Neuron (in vitro differentiated cells): ENCODE measurements around the gene EML4.

ENCODE experiments used
- H2AFZ ChIP-seq: one replicate; pipeline ENCODE4 v1.6.1; 2013; ENCODE audit warnings: low read depth, mild to moderate bottlenecking, inconsistent platforms, low read length, moderate library complexity
- H3K27me3 ChIP-seq: one replicate; pipeline ENCODE4 v1.6.1; 2013; ENCODE audit warnings: low read length; ENCODE audit not compliant: insufficient read depth
- H3K36me3 ChIP-seq: one replicate; pipeline ENCODE4 v1.6.1; 2013; ENCODE audit warnings: low read length; ENCODE audit not compliant: insufficient read depth
- H3K4me1 ChIP-seq: one replicate; pipeline ENCODE4 v1.6.1; 2013; ENCODE audit warnings: low read length; ENCODE audit not compliant: insufficient read depth
- H3K4me3 ChIP-seq: 2 replicates; pipeline ENCODE4 v1.5.1; 2013; ENCODE audit warnings: mild to moderate bottlenecking, low read length, moderate library complexity
- H3K9me3 ChIP-seq: one replicate; pipeline ENCODE4 v1.6.1; 2013; ENCODE audit warnings: low read length

EML4 gene

DNA sequence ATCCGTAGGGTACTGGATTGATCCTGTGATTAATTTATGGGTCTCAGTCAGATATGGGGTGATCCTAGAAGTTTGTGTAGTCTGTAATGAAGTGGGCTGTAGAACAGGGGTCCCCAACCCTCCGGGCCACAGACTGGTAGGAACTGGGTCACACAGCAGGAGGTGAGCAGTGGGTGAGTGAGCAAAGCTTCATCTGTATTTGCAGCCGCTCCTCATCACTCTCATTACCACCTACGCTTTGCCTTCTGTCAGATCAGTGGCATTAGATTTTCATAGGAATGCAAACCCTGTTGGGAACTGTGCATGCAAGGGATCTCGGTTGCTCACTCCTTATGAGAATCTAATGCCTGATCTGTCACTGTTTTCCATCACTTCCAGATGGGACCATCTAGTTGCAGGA is 48.8 kb downstream of the EML4 start:
- H3K4me1 ChIP-seq = no peaks in the 10 kb centered on the region

DNA sequence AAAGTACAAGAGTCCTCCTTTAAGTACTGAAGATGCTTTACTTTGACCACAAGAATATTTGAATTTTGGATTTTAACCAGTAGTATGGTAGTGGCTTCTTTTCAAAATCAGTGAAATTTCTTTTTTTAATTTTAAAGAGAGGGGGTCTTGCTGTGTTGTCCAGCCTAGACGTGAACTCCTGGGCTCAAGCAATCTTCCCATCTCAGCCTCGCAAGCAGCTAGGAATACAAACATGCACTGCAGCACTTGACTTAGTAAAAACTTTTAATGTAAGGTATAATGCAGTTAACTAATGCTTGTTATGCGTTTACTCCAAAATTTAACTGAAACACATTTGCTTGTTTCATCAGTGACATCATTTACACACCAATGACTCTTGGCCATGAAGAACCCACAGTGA is 49.6 kb downstream of the EML4 start:
- H3K36me3 ChIP-seq = peaks cover 2% of the 10 kb centered on the region
- no peak overlapping the region for H3K4me3 ChIP-seq
- H2AFZ ChIP-seq = no peak overlapping the region
- H3K9me3 ChIP-seq = peaks cover 2% of the 10 kb centered on the region
- H3K27me3 ChIP-seq = no peaks in the 10 kb centered on the region
- no peaks in the 10 kb centered on the region for H3K4me1 ChIP-seq

More for the DNA sequence above, 48.8 kb downstream of the EML4 start:
- Histone ChIP-seq H3K4me3 (no peak overlapping the region), H2AFZ (no peak overlapping the region), H3K36me3 (peaks cover 2% of the 10 kb centered on the region), H3K9me3 (peaks cover 2% of the 10 kb centered on the region), H3K27me3 (no peaks in the 10 kb centered on the region)

DNA sequence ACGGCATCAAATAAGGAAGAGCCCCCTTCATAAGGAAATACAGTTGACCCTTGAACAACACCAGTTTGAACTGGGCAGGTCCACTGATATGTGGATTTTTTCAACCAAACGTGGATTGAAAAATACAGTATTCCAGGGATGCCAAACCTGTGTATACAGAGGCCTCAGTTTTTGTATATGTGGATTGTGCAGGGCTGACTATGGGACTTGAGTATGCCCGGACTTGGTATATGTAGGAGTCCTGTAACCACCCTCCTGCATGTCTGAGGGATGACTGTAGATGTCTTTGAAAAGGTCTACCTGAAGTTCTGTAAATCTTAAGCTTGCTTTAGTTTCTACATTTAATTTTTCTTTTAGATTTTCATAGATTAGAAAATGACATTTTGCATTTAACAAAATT is 50.0 kb downstream of the EML4 start:
- no peaks in the 10 kb centered on the region for H3K4me1 ChIP-seq
- peaks cover 2% of the 10 kb centered on the region for H3K36me3 ChIP-seq
- no peak overlapping the region for H2AFZ ChIP-seq
- H3K9me3 ChIP-seq = peaks cover 2% of the 10 kb centered on the region
- H3K27me3 ChIP-seq = no peaks in the 10 kb centered on the region
- no peak overlapping the region for H3K4me3 ChIP-seq

DNA sequence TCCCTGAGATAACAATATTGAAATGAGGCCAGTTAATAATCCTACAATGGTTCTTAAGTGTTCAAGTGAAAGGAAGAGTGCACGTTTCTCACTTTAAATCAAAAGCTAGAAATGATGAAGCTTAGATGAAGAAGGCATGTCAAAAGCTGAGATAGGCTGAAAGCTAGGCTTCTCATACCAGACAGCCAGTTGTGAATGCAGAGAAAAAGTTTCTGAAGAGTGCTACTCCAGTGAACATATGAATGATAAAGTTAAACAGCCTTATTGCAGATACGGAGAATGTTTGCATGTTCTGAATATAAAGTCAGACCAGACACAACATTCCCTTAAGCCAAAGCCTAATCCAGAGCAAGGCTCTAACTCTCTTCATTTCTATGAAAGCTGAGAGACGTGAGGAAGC is 51.4 kb downstream of the EML4 start:
- Histone ChIP-seq H3K36me3 (peaks cover 2% of the 10 kb centered on the region), H3K27me3 (no peaks in the 10 kb centered on the region), H3K9me3 (peaks cover 2% of the 10 kb centered on the region), H3K4me1 (no peaks in the 10 kb centered on the region), H3K4me3 (no peak overlapping the region), H2AFZ (no peak overlapping the region)

DNA sequence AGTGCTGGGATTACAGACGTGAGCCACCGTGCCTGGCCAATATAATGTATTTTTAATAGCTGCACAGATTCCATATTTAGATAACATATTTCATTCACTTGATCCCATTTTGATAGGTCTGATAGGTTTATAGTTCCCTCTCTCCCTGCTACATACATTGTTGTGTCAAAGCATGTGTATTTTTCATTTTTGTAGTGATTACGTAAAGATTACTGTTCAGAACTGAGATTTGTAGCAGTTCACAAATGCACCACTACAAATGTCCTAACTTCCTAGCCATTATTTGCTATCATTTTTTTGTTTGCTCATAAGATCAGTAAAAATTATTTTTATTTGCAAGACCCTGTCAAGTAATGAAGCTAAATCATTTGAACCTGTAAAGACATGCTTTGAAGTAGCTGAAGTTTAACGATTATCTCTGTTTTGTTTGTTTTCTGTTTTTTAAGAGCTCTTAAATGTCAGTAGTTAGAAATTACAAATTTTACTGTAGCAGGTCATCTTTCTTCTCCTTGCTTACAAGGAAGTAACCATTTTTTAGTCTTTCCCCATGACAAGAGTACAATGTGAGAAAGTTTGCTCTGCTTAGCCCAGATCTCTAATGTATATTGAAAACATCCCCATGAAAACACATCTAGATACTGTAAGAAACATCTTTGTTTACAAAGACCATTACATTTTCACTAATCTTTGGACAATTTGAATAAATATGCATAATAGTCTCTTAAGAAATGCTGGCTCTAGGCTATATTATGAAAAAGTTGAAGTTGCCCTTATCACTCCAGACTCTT is 54.1 kb downstream of the EML4 start:
- Histone ChIP-seq H3K4me3 (no peak overlapping the region), H3K36me3 (peaks cover 2% of the 10 kb centered on the region), H3K27me3 (no peaks in the 10 kb centered on the region), H3K9me3 (no peaks in the 10 kb centered on the region), H3K4me1 (no peaks in the 10 kb centered on the region), H2AFZ (no peak overlapping the region)

DNA sequence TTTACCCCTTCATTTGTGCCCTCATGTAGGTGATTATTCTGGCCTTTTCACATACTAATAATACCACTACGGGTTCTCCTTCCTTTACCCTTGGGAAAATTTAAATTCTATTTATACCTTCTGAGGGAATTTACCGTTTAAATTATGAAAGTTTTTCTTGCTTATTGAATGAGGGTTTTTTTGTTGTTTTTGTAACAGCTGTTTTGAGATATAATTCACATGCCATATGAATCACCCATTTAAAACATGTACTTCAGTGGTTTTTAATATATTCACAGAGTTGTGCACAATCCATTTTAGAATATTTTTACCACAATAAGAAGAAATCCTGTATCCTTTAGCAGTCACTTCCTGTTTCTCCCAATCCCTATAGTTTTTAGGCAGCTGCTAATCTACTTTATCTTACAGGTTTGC is 54.7 kb downstream of the EML4 start:
- H3K27me3 ChIP-seq = no peaks in the 10 kb centered on the region
- no peaks in the 10 kb centered on the region for H3K4me1 ChIP-seq
- H3K4me3 ChIP-seq = no peak overlapping the region
- H2AFZ ChIP-seq = no peak overlapping the region
- H3K36me3 ChIP-seq = peaks cover 2% of the 10 kb centered on the region
- H3K9me3 ChIP-seq = no peaks in the 10 kb centered on the region

DNA sequence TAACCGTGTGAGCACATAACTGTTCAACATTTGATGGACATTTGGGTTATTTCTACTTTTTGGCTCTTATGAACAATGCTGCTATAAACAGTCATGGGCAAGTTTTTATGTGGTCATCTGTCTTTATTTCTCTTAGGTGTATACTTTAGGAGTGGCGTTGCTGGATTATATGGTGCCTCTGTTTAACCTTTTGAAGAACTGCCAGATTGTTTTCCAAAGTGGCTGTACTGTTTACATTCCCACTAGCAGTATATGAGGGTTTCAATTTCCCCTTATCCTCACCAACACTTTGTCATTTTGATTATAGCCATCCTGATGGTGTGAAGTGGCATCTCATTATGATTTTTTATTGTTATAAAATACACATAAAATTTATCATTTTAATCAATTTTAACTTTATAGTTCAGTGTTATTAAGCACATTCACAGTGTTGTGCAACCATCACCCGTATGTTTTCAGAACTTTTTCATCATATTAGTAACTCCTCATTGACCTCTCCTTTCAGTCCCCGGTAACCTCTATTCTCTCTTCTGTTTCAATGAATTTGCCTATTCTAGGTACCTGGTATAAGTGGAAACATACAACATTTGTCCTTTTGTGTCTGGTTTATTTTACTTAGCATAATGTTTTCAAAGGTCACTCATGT is 55.4 kb downstream of the EML4 start:
- no peak overlapping the region for H3K4me3 ChIP-seq
- H3K9me3 ChIP-seq = no peaks in the 10 kb centered on the region
- peaks cover 2% of the 10 kb centered on the region for H3K36me3 ChIP-seq
- no peaks in the 10 kb centered on the region for H3K27me3 ChIP-seq
- H3K4me1 ChIP-seq = no peaks in the 10 kb centered on the region
- H2AFZ ChIP-seq = no peak overlapping the region

DNA sequence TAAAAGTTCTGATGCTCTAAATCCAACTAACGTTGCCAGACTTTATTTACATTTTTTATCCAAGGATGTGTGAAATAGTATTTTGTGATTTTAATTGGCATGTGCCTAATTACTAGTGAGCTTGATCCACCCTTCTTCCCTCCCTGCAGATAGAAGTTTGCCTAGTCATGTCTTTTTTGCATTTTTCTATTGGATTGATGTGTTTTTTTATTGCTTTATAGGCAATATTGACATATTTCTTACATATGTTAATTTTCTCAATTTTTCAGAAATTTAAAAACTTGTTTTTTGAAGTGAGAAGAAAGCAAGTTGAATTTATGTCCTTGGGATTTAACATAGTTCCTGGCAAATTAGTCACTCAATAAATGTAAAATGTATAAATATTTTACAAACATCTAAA is 56.4 kb downstream of the EML4 start:
- H3K4me1 ChIP-seq = no peaks in the 10 kb centered on the region
- H3K9me3 ChIP-seq = no peaks in the 10 kb centered on the region
- no peak overlapping the region for H2AFZ ChIP-seq
- H3K4me3 ChIP-seq = no peak overlapping the region
- no peaks in the 10 kb centered on the region for H3K27me3 ChIP-seq
- peaks cover 2% of the 10 kb centered on the region for H3K36me3 ChIP-seq

DNA sequence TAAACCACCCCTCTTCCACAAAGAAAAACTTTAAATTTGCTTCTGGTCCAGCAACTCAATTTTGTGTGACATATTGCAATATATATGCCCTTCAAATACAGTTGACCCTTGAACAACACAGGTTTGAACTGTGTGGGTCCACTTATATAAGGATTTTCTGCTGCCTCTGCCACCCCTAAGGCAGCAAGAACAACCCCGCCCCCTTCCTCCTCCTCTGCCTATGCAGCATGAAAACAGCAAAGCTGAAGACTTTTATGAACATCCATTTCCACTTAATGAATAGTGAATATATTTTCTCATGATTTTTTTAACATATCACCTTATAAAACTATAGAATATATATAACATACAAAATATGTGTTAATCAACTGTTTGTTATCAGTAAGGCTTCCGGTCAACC is 58.3 kb downstream of the EML4 start:
- no peaks in the 10 kb centered on the region for H3K4me1 ChIP-seq
- H3K27me3 ChIP-seq = no peaks in the 10 kb centered on the region
- no peak overlapping the region for H2AFZ ChIP-seq

DNA sequence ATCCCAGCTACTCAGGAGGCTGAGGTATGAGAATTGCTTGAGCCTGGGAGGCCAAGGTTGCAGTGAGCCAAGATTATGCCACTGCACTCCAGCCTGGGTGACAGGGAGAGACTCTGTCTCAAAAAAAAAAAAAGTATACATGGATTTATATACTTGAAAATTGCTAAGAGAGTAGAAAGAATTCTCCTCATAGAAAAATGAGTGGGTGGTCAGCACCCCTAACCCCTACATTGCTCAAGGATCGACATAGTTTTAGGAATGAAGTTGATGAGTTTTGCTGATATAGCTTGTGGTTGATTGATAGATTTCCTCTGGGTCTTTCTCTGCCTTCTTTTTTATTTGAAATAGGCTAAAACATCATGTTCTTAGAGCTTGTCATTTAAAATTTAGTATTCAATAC is 58.9 kb downstream of the EML4 start:
- H3K4me3 ChIP-seq = no peak overlapping the region

More for the DNA sequence above, 58.3 kb downstream of the EML4 start:
- Histone ChIP-seq H3K9me3 (no peaks in the 10 kb centered on the region), H3K36me3 (no peaks in the 10 kb centered on the region), H3K4me3 (no peak overlapping the region)

DNA sequence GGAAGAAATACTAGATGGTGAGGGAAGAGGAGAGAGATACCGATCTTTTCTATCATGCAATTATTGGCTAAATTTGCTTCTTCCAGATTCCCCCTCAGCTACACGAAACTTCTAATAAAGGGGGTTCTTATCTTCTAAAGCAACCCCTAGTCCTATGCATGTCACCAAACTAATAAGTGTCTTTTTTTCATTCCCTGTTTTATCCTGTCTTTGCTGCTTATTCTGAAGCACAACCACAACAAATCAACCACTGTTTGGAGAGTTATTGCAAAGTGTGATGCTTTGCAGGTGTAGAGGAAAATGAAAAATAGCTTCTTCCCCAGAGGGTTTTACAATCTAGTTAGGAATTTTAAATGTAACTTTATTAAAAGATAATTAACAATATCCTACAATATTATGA is 60.8 kb downstream of the EML4 start:
- Histone ChIP-seq H2AFZ (no peak overlapping the region), H3K9me3 (no peaks in the 10 kb centered on the region), H3K4me1 (peaks cover 9% of the 10 kb centered on the region), H3K4me3 (no peak overlapping the region), H3K36me3 (no peaks in the 10 kb centered on the region), H3K27me3 (no peaks in the 10 kb centered on the region)

More for the DNA sequence above, 58.9 kb downstream of the EML4 start:
- no peaks in the 10 kb centered on the region for H3K4me1 ChIP-seq
- no peak overlapping the region for H2AFZ ChIP-seq
- no peaks in the 10 kb centered on the region for H3K27me3 ChIP-seq
- H3K9me3 ChIP-seq = no peaks in the 10 kb centered on the region
- H3K36me3 ChIP-seq = no peaks in the 10 kb centered on the region

DNA sequence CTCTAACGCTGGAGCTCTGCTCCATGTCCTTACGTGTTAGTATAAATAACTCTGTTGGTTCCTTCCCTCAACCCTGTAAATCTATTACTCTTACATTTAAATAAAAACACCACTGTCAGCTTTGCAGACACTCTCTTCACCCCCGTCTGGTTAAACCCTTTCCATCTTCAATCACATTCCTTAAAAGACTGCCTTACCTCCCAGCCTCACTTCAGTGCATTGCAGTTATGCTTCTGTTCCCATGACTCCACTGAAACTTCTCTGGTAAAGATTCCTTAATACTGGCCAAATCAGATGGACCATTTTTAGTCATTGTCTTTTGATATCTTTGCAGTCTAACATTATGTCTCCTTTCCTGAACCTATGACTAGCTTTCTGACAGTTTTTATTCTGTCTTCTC is 61.7 kb downstream of the EML4 start:
- Histone ChIP-seq H3K4me3 (no peak overlapping the region), H3K4me1 (peaks cover 9% of the 10 kb centered on the region), H3K9me3 (no peaks in the 10 kb centered on the region), H3K36me3 (no peaks in the 10 kb centered on the region), H3K27me3 (no peaks in the 10 kb centered on the region), H2AFZ (no peak overlapping the region)

DNA sequence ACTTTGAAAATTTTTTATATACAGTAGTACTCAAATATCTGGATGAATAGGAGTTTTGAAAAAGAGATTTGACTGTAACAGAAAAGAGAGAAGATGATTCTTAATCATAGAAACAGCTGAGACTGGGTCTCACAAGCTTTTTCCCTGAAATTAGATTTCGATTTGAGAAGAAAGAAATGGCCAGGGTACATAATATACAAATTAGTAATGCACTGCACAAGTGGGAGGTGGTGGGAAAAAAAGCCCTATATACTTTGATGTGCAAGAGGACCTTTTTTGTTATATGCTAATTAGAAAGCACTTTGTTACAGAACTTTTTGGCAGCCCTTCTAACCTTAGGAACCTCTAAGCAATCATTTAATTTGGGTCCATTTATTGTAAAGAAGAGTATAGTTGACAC is 62.9 kb downstream of the EML4 start:
- Histone ChIP-seq H3K9me3 (no peaks in the 10 kb centered on the region), H3K36me3 (no peaks in the 10 kb centered on the region), H2AFZ (no peak overlapping the region), H3K27me3 (no peaks in the 10 kb centered on the region), H3K4me3 (no peak overlapping the region), H3K4me1 (peaks cover 9% of the 10 kb centered on the region)
